HepG2 (cell line): ENCODE data around the gene RAC3. TPM values are rescaled to one million over a fixed set of nuclear protein-coding genes. Genes with fewer than 3 reads are reported as not detected.

Experiments used
- DRAP1 ChIP-seq: IDR thresholded peaks from 2 replicates; pipeline ENCODE4 v1.6.1; 2016; ENCODE audit warnings: missing genetic modification reagents, missing compliant biosample characterization
- ZBTB40 ChIP-seq, 2 experiments: fragments of 450-650 bp in 1 of 2; sonication (generic) in 1 of 2; formaldehyde crosslinking in 1 of 2; IDR thresholded peaks; 2 replicates each; pipeline versions ENCODE4 v1.6.1 to v1.8.0; 2016 to 2022; ENCODE audit warnings: antibody characterized with exemption in 1 of 2, mild to moderate bottlenecking in 1 of 2, missing genetic modification reagents in 1 of 2
- ZNF546 ChIP-seq: sonication (generic); formaldehyde crosslinking; conservative IDR thresholded peaks from 2 replicates; pipeline ENCODE4 v1.8.1; 2023; ENCODE audit warnings: mild to moderate bottlenecking, missing genetic modification reagents
- polyA plus RNA-seq, 8 experiments: library from polyadenylated mRNA; depleted of rRNA in 3 of 8; stranded (reverse) in 7 of 8; unstranded in 1 of 8; fragments of >200 nt; fragmentation: Illumina TruSeq in 4 of 8; extraction: Trizol in 4 of 8; gene quantifications; 2 replicates each; pipeline versions ENCODE4 v1.2.1 to v1.2.3, GENCODE V29; 2011 to 2016; ENCODE audit warnings: low read depth in 4 of 8, missing spikeins in 1 of 8, mixed read lengths in 1 of 8; ENCODE audit not compliant: insufficient read depth in 1 of 8
- total RNA-seq, 5 experiments: library from RNA; depleted of rRNA; stranded (reverse); fragments of >200 nt; fragmentation: Illumina TruSeq; extraction: Trizol; gene quantifications; 2 replicates each; pipeline ENCODE4 v1.2.3, GENCODE V29; 2016; ENCODE audit warnings: low read depth in 1 of 5

RAC3 gene
- total and polyA plus RNA-seq, 2 of the 13 experiments (the other 11 are each of a cell fraction or from before 2014, with no cell fraction given), result 10.5 to 21.3 TPM

GRCh38 chr17:82053130-82053529 is 21.7 kb downstream of the RAC3 start (continued):
- no peak for TF ChIP-seq ZBTB40 (IDR thresholded peaks at IDR 0.05)
- TF ChIP-seq ZBTB40 (CRISPR knock-in tag; IDR thresholded peaks at IDR 0.05), result no peak
- no peak for TF ChIP-seq ZNF546 (CRISPR knock-in tag)
- no peak for TF ChIP-seq DRAP1
- TF ChIP-seq, all 625 proteins: peak for 0
